ENCODE data around the gene LSMEM2. TPM values are rescaled to one million over a fixed set of nuclear protein-coding genes. Genes with fewer than 3 reads are reported as not detected.
A peak's percentile ranks its signal among the peaks of the same experiment; 100 is the strongest.

Gene LSMEM2
- total RNA-seq, 2 experiments from 2014 or later: not detected

DNA sequence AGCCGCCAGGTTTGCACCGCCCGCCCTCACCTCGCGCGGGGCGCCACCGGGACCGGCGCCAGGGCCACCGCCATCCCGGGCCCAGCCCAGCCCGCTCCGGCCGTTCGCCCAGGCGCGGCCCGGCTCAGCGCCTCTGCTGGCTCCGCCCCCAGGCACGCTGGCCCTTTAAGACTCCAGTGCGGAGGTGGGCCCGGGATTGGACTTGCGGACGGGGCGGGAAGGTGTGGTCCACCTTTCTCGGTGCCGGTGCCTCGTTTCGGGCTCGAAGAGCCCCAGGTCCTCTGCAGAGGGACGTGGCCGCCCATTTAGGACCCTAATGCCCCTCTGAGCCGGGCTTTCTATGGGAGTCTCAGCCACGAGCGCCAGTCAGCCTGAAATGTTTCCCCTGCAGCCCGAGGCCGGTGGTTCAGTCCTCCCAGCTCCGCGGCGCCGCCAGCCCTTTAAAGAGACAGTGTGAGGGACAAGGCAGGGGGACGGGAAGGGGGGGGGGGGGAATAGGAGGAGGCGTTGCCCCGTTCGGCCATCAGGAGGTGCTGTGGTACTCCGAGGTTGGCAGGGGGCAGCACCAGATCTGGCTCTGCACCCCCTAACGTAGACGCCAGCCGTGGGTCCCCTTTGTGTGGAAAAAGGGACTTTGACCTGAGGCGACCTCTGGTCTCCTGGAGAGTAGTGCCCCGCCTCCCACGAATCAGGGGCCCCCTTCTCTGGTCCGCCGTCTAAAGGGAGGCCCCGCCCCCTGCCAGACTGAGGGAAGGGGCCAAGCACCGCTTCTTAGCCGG lies 42.6 kb downstream of the LSMEM2 start:
- Mint-ChIP-seq H3K4me3 (peak overlapping the region; percentile 78), H3K27ac (peak overlapping the region; percentile 90), H3K4me1 (peaks cover 42% of the 10 kb centered on the region), H3K9me3 (no peaks in the 10 kb centered on the region), H3K36me3 (peaks cover 4% of the 10 kb centered on the region), H3K27me3 (no peaks in the 10 kb centered on the region)
- DNase-seq: peak; percentile 84

DNA sequence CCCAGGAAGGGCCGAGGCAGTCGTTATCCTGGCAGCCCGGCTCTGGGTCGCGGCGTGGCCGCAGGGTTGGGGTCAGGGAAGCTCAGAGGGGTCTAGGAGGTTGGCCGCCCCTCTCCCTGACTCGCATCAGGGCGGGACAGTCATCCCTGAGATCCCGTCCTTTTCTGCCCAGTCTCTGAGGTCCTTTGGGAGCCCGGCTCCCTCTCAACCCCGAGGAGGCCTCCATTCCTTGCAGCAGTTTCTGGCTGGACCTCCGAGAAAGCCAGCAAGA lies 43.2 kb downstream of the LSMEM2 start:
- H3K4me3 Mint-ChIP-seq: peak overlapping the region; percentile 29

DNA sequence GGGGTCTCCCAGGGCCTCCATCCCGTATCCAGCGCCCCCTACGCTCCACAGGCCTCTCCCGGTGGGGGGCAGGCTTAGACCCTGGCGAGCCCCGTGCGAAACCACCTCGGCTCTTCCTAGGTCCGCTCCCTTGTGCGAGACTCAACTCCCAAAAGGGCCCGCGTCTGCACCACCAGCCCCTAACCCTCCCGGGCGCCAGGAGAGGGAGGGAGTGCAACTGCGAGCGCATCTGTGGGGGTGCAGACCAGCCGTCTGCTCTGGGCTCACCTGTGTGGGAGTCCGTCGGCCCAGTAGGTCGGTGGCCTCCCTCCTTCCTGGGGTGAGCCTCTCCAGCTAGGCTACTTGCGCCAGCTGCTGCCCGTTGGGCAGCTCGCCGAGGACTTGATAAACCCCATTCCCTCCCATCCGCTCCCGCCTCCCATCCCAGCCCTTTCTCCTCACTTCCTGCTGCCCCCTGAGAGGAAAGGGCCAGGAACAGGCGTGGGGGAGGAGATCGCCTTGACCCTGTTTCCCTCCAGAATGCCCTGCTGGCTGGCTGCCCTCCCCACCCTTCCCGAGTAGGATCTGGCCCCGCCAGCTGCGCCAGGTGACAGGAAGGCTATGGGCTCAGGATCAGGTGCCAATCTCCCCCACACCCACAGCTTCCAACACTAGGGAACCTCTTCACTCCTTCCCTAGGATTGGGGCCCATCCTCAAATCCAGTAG lies 43.7 kb downstream of the LSMEM2 start, which contains the start of gene HYAL2:
Gene HYAL2, minus strand, starts transcription at position 360 of the 706 bp plus-strand sequence. CDS start 2,256 bp downstream, outside the sequence.
- Mint-ChIP-seq H3K27ac (peak within 1 kb of the TSS; percentile 90), H3K4me3 (peak within 1 kb of the TSS; percentile 78), H3K36me3 (peaks cover 4% of the 10 kb centered on the region), H3K4me1 (peaks cover 40% of the 10 kb centered on the region), H3K27me3 (no peaks in the 10 kb centered on the region), H3K9me3 (no peaks in the 10 kb centered on the region)
- no peak for DNase-seq

More for the DNA sequence above, 43.2 kb downstream of the LSMEM2 start:
- Mint-ChIP-seq H3K27me3 (no peaks in the 10 kb centered on the region), H3K4me1 (peaks cover 41% of the 10 kb centered on the region), H3K36me3 (peaks cover 4% of the 10 kb centered on the region), H3K9me3 (no peaks in the 10 kb centered on the region), H3K27ac (no peak overlapping the region)
- DNase-seq: no peak

DNA sequence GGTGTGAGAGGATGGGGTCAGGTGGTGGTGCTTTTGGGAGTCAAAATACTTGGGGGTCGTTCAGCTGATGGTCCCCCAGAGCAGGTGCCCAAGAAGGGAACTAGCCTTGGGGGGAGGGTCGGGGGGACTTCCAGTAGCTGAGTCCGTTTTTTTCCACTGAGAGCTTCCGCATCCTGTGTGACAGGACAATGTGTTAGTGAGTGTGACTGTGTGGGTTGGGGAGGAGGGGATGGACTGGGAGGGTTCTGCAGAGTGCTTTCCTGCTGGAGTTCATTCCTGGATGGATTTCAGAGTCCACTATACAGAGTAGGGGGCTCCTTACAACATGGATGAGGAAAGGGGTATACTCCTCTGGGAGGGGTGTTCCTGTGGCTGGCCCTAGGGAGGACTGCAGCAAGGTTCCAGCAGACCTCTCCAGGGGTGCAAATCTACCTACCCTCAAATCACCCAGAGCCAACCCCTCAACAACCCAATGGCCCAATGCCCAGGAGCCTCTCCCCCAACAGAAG lies 44.3 kb downstream of the LSMEM2 start:
- Mint-ChIP-seq H3K27me3 (no peaks in the 10 kb centered on the region), H3K4me3 (peak overlapping the region; percentile 22), H3K4me1 (peaks cover 40% of the 10 kb centered on the region), H3K9me3 (no peaks in the 10 kb centered on the region), H3K36me3 (peaks cover 4% of the 10 kb centered on the region), H3K27ac (no peak overlapping the region)
- DNase-seq: no peak

DNA sequence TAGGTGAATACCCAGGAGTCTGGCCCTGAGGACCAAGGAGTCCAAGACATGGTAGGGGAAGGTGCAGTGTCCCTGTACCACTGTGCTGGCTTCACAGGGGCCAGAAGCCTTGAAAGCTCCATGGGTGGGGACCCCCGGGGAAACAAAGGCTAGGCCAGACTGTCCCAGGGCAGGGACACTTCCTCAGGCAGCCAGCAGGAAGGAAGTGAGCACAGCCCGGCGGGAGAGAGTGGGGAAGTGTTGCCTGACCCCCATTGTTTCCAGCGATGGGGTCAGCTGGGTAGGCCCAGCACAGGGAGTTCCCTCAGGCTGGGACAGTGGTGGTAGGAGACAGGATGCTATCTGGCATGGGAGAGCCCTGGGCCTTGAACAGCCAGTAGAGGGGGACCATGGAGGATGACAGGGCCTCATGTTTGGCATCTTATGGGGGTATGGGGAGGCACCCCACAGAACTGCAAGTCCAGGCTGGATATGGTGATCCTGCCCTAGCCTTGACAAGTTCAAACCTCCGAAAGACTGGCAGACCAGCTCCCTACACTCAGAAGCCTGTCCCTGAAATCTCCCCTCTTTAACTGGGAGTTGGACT lies 44.8 kb downstream of the LSMEM2 start:
- no peak for DNase-seq
- H3K27ac Mint-ChIP-seq: no peak overlapping the region
- peaks cover 40% of the 10 kb centered on the region for H3K4me1 Mint-ChIP-seq
- peaks cover 4% of the 10 kb centered on the region for H3K36me3 Mint-ChIP-seq
- no peak overlapping the region for H3K4me3 Mint-ChIP-seq
- H3K27me3 Mint-ChIP-seq: no peaks in the 10 kb centered on the region
- no peaks in the 10 kb centered on the region for H3K9me3 Mint-ChIP-seq

DNA sequence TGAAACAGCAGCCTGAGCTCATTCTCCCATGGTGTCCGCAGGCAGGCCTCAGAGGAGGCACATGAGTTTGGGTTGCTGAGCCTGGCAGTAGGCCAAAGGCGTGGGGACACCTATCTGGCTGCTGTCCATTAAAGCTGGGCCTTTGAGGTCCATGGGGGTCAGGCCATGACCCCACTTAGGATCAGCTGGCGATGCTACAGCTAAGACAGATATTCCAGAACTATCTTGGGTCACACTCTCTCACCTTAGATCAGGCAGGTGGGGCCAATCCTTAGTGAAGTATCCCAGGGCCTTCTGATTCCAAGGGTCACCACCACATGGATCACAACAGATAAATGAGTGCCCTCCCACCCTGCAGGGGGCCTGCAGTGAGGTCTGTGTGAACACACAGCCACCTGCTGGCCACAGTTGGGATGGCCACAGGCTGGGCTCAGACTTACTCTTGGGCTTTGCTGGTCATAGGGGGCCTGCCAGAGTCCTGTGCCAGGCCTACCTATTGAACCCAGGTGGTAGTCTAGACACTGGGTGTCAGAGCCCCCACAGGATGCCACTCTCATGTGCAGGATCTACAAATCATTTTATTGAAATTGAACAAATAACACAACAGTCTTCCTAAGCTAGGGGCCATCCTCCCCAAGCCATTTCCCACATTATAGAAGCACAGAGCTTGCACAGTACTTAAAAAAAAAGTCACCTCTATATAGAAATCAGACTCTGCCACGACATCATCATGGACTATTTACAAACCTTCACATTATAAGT lies 45.6 kb downstream of the LSMEM2 start:
- H3K27ac Mint-ChIP-seq: no peak overlapping the region
- peaks cover 37% of the 10 kb centered on the region for H3K4me1 Mint-ChIP-seq
- H3K9me3 Mint-ChIP-seq: no peaks in the 10 kb centered on the region
- peak; percentile 72 for DNase-seq
- H3K27me3 Mint-ChIP-seq: no peaks in the 10 kb centered on the region
- peaks cover 4% of the 10 kb centered on the region for H3K36me3 Mint-ChIP-seq
- no peak overlapping the region for H3K4me3 Mint-ChIP-seq

DNA sequence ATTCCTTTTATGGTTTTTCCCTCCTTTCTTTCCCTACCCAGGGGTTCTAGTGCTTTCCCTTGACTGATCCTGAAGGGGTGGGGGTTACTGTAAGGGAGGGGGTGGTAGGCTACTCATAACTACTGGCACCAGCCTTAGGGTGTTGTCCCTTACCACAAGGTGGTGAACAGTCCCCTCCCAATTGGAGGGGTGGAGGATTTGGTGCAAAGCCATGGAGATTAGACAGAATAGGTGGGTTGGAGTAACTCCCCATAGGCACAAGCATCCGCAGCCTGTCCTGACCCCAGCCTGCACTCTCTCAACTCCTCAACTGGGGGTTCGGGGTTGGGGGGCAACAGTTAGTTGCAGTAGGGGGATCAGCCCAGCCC lies 46.2 kb downstream of the LSMEM2 start:
- Mint-ChIP-seq H3K4me3 (no peak overlapping the region), H3K36me3 (peaks cover 2% of the 10 kb centered on the region), H3K27me3 (no peaks in the 10 kb centered on the region), H3K27ac (no peak overlapping the region), H3K9me3 (no peaks in the 10 kb centered on the region), H3K4me1 (peaks cover 34% of the 10 kb centered on the region)
- DNase-seq: no peak

DNA sequence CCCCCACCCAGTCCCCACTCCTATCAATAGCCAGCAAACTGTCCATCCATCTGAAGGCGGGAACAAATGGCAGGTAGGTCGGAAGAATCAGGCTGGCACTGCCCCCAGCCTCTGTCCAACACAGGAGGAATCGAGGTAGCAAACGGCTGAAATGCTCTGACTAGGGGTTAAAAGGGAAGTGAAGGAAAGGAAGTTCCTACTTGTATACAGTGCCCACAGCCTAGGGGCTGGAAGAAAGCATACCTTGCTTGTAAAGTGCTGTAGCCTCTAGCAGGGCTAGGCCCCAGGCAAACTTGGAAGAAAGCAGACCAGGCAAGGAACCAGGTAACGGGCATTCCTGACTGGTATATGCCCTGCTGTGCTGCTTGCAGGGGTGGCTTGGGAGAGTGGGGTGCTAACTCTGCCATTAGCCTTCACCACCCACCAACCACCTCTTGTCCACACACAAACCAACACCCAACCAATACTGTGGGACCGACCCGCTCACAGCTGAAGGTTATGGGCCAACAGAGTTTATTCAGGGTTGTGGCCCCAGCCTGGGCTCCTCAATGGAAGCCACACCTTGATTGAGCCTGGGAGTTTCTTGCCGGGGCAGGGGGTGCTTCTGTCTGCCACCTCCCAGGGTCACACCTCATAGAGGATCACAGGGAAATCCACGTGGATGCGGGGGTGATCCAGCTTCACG lies 46.8 kb downstream of the LSMEM2 start:
- peaks cover 32% of the 10 kb centered on the region for H3K4me1 Mint-ChIP-seq
- H3K36me3 Mint-ChIP-seq: peaks cover 2% of the 10 kb centered on the region
- H3K27me3 Mint-ChIP-seq: no peaks in the 10 kb centered on the region
- H3K9me3 Mint-ChIP-seq: no peaks in the 10 kb centered on the region
- H3K27ac Mint-ChIP-seq: no peak overlapping the region
- H3K4me3 Mint-ChIP-seq: no peak overlapping the region
- DNase-seq: no peak

DNA sequence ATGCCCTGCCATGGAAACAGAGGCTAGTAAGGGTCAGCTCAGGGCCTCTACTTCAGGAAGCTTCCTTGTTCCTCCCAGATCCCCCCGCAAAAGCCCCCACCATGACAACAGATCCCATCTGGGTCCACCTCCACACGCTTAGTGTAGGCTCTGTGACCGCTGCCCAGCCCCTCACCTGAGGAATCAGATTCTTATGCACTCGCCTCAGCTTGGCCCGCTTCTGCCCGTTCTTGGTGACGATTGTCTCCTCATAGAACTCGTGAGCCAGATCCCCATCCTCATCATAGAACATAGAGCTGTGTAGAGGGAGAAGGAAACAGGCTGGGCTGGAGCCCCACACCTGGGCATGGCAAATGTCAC lies 47.3 kb downstream of the LSMEM2 start:
- Mint-ChIP-seq H3K27me3 (no peaks in the 10 kb centered on the region), H3K36me3 (peaks cover 2% of the 10 kb centered on the region), H3K4me3 (no peak overlapping the region), H3K9me3 (no peaks in the 10 kb centered on the region), H3K27ac (no peak overlapping the region), H3K4me1 (peaks cover 32% of the 10 kb centered on the region)
- DNase-seq: no peak

DNA sequence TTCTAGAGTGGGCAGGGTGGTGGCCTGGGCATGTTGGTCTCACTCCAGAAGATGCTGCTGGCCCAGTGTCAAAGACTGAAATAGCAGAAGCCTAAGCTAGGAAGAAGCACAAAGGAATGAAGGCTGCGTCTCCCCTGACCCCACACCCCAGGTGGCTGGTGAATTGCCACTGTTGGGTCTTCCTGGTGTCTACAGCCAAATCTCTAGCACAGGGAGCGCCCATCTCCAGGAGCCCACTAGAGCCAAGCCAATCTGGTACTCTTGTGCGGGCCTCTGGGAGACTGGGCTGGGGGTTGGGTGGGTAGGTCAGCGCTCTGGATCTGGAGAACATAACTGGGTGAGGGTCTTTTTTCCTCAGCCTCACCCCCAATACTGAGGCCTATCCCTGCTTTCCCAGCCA lies 48.2 kb downstream of the LSMEM2 start:
- H3K27me3 Mint-ChIP-seq: no peaks in the 10 kb centered on the region
- peaks cover 32% of the 10 kb centered on the region for H3K4me1 Mint-ChIP-seq
- H3K4me3 Mint-ChIP-seq: peak overlapping the region; percentile 87
- H3K27ac Mint-ChIP-seq: peak overlapping the region; percentile 67
- no peaks in the 10 kb centered on the region for H3K9me3 Mint-ChIP-seq
- no peak for DNase-seq
- H3K36me3 Mint-ChIP-seq: peaks cover 4% of the 10 kb centered on the region

DNA sequence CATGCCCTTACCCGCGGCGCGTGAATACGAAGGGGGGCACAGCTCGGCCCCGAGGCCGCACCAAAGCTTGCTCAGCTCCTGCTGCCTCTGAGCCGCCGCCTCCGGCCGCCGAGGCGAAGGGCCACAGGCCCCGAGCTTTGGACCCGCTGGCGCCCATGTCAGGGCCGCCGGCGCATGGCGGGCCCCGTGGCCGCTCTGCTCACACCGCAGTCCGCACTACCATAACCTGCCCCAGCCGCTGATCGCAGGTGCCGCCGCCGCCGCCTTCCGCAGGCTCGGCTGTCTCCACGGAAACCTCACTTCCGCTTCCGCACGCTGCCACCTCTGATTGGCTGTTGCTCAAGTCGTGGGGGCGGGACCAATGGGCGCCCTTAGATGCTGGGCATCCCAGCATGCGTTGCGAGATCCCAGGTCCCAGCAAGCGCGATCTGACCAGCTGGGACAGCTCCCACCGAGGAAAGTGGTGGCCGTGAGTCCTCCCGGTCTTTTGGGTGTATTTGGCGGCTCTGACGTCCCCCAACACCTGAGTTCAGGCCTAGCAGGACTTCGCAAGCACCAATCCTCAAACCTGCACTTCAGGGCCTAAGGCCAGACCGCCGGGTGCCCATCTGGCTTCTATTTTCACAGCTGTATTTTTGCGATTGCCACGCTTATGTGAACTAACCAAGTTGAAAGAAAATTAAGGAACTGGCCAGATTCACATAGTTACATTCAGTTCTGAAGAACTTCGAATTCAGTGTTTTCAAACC lies 49.2 kb downstream of the LSMEM2 start, which contains the start of gene TUSC2:
Gene TUSC2, minus strand, starts transcription at position 281 of the 749 bp plus-strand sequence. Its CDS starts 124 bp downstream, at position 157.
- Mint-ChIP-seq H3K4me3 (peak within 1 kb of the TSS; percentile 87), H3K9me3 (no peaks in the 10 kb centered on the region), H3K4me1 (peaks cover 34% of the 10 kb centered on the region), H3K27me3 (no peaks in the 10 kb centered on the region), H3K27ac (peak within 1 kb of the TSS; percentile 82), H3K36me3 (peaks cover 9% of the 10 kb centered on the region)
- DNase-seq: peak; percentile 95

DNA sequence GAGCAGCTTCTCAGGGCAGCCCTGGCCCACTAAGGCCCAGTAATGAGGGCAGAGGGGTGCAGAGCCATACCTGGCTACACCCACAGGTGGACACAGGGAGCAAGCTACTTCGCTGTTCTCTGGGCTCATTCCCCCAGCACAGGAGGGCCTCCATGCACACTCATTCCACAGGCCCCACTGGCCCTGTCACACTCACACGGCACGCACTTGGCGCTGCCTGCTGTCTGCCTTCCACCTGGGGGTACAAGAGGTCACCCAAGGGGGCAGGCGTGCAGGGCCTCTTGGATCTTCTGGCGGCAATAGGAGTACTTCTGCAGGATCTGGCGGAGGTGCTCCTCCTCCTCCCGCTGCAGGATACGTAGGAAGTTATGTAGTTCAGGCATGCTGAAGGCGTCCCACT lies 51.4 kb downstream of the LSMEM2 start:
- Mint-ChIP-seq H3K9me3 (no peaks in the 10 kb centered on the region), H3K36me3 (peaks cover 26% of the 10 kb centered on the region), H3K4me1 (peaks cover 38% of the 10 kb centered on the region), H3K27ac (no peak overlapping the region), H3K27me3 (no peaks in the 10 kb centered on the region), H3K4me3 (no peak overlapping the region)
- DNase-seq: no peak

DNA sequence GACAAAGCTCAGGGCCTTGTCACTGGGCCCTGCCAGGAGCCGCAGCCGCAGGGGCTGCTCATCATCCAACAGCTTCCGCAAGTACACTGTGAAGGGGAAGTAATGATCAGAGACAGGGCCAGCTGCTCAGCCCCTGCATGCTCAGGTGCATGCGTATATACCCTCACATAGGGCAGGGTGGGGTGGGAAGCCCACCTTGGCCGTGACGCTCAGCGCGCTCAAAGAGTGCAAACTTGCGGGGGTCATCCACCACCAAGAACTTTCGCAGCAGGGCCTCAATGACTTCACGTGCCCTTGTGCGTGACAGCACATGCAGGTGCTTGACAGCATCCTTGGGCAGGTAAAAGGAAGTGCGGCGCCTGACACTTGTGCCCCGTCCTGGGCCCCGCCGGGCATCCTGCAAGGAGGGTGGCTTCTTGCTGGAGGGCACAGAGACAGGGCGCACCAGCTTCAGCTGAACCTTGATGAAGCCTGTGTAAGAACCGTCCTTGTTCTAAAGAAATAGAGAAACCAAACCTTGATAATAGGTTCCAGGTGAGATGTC lies 52.5 kb downstream of the LSMEM2 start:
- Mint-ChIP-seq H3K36me3 (peaks cover 35% of the 10 kb centered on the region), H3K4me3 (no peak overlapping the region), H3K4me1 (peaks cover 42% of the 10 kb centered on the region), H3K27me3 (no peaks in the 10 kb centered on the region), H3K9me3 (no peaks in the 10 kb centered on the region), H3K27ac (peak overlapping the region; percentile 34)
- no peak for DNase-seq
